HG03521 (cell line): ENCODE data around the gene EME2.

Experiments
- ATAC-seq: cut with Tn5 transposase; IDR thresholded peaks from one replicate; pipeline ENCODE4 v1.9.1; 2021; ENCODE audit warnings: mild to moderate bottlenecking, moderate library complexity; ENCODE audit not compliant: unreplicated experiment

Gene EME2

GRCh38 chr16:1817716-1818115, 45.1 kb downstream of the EME2 start:
- ATAC-seq = no peak

GRCh38 chr16:1818204-1818872, 45.7 kb downstream of the EME2 start:
- ATAC-seq = no peak

- no peak for ATAC-seq
These were observed 46.4 kb downstream of the EME2 start for GRCh38 chr16:1818873-1819525.

GRCh38 chr16:1819611-1820010, 47.0 kb downstream of the EME2 start:
- no peak for ATAC-seq

GRCh38 chr16:1820096-1820945, 47.7 kb downstream of the EME2 start:
- ATAC-seq = no peak

- no peak for ATAC-seq
These were observed 48.3 kb downstream of the EME2 start for GRCh38 chr16:1820946-1821290.

GRCh38 chr16:1821861-1822611, 49.4 kb downstream of the EME2 start:
- ATAC-seq = no peak

- no peak for ATAC-seq
These were observed 50.2 kb downstream of the EME2 start for GRCh38 chr16:1822801-1823200.

- no peak for ATAC-seq
These were observed 51.2 kb downstream of the EME2 start for GRCh38 chr16:1823821-1824220.

GRCh38 chr16:1825381-1825863, 52.8 kb downstream of the EME2 start:
- no peak for ATAC-seq
